SHP77 treated with DMSO at 0.1 percent for 48 hours (cell line): Measurements from ENCODE around the gene SLC17A3.

ENCODE experiments used
- DNase-seq: peaks from one replicate; lab custom pipeline; 2025; lab: John Stamatoyannopoulos, UW

The SLC17A3 gene

DNA sequence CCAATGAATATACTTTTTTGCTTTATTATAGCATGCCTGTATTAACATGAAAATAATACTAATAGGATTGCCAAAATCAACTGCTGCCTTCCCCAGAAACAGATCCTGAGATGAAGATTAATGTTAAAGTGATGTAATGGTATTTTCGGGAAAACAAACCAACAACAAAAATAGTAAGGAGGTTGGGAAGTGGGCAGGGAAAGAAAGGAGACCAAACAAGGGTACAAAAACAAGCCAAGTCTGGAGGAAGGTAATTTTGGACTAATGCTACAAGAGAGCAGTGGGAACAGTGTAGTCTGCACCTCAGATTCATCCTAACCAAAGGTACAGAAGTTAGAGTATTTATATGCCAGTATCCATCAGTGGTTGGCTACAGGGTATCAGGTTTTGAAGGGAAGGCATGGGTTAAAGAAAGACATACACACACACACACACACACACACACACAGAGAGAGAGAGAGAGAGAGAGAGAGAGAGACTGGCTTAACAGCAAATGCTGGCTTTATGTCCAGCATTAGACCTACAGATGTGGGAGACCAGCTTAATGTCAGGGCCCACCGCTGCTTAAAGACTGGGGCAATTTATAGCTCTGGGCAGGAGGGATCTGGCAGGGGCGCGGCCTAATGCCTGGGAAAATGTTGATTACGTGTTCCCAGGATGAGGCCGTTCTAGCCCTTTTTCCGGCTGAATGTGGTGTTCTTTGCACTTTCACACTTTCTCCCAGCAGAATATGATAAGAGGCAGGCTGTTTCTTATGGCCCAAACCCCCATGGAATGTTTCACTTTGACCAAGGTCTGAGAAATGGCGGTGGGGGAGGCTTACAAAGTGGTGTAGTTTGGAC lies 38.4 kb downstream of the SLC17A3 start:
- DNase-seq = no peak

GRCh38 chr6:25834950-25835349 lies 39.1 kb downstream of the SLC17A3 start:
- DNase-seq = no peak

DNA sequence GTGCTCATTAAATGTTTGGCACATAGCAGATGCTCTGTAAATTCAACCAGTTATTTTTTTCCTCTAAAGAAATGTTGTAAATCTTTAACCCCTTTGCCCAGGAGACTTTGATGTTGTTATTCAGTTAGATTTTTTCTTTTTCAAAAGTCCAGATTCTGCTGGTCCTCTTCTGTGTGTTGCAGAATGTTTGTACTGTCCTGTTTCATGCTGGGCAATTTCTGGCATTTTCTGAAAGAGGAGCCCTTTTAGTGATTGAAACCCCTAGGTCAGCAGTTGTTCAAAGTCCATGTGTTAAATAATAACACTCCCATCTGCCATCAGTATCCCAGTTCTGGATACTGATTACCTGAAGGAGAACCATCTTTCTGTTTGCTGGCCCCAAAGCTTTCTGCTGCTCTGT lies 40.9 kb downstream of the SLC17A3 start:
- DNase-seq = no peak

DNA sequence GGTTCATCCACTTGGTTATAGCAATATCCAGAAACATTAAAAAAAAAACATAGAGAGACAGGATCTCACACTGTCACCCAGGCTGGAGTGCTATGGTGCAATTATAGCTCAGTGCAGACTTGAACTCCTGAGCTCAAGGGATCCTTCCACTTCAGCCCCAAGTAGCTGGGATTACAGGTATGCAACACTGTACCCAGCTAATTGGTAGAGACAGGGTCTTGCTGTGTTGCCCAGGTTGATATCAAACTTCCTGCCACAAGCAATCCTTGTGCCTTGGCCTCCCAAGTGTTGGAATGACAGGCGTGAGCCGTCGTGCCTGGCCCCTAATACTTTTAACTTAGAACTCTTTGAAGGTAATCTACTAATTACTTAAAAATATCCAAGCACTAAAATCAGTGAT lies 41.4 kb downstream of the SLC17A3 start:
- no peak for DNase-seq

GRCh38 chr6:25832307-25832662 lies 41.8 kb downstream of the SLC17A3 start:
- DNase-seq = no peak

DNA sequence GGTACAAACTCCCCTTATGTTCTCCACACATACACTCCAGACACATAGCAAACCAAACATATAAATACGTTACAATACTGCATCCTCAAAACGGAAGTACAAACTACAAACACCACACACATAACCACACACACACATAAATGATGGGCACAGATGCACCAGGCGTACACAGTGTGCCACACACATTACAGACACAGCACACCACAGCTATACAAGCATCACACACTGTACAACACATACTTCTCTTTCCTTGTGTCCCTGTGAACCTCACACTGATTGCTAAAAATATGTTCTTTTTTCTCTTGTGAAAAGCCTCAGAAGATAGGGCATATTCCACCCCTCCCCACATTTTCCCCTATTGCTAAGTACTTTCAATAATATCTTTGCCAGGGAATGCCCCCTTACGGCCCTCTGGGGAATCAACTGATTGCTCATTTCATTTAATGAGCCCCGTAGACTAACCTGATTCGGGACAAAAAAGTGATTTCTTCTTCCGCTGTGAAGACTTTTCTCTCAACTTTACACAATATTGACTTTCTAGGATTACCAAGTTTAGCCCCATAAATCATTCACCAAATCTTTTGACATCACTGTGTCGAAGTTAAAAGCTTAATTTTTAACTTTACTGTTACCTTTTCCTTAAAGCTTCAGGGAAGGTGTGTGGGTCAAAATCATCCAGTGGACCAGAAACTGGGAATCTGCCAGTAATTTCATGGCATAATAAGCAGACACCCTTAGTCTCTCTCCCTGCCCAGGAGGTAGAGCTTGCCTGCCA lies 42.3 kb downstream of the SLC17A3 start, which contains the start of gene SLC17A1:
Gene SLC17A1 (minus strand): TSS at position 521 of the 775 bp plus-strand sequence. CDS start 1,495 bp downstream, outside the sequence.
- DNase-seq = no peak

- DNase-seq = no peak
These were observed 43.6 kb downstream of the SLC17A3 start for GRCh38 chr6:25830458-25830857.

- DNase-seq = no peak
These were observed 44.7 kb downstream of the SLC17A3 start for GRCh38 chr6:25829375-25829774.

- no peak for DNase-seq
These were observed 52.7 kb downstream of the SLC17A3 start for GRCh38 chr6:25821341-25821740.

DNA sequence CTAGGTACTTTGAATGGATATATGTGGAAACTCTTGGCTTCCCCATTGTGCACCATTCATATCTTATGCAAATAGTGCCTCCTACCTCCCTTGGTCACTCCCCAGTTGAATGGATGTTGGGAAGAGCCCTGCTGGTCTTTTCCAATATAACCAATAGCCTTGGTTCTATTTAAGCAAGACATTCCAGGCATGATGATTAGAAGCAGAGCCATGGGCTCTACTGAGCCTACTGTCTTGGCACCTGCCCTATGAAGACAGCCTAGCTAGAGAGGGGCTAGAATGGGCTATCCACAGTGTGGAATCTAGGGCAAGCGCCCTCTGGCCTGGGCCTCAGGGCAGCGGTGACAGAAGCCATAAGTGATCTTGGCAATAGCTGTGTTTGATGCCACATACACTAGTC lies 57.8 kb downstream of the SLC17A3 start:
- no peak for DNase-seq

GRCh38 chr6:25815194-25815593 lies 58.8 kb downstream of the SLC17A3 start:
- no peak for DNase-seq

DNA sequence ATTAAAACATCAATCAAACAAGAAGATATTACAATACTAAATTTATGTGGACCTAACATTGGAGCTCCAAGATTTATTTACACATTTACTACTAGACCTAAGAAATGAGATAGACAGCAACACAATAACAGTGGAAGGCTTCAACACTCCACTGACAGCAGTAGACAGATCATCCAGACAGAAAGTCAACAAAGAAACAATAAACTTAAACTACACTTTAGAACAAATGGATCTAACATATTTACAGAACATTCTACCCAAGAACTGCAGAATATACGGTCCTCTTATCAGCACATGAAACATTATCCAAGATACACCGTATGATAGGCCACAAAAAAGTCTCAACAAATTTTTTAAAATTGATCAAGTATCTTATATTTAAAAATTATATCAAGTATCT lies 69.2 kb downstream of the SLC17A3 start:
- DNase-seq = no peak

- DNase-seq = no peak
These were observed 72.6 kb downstream of the SLC17A3 start for GRCh38 chr6:25801436-25801835.
